Endometrial microvascular endothelial cells (primary cell): ENCODE results near the gene STXBP4. TPM values are rescaled to one million over a fixed set of nuclear protein-coding genes. Genes with fewer than 3 reads are reported as not detected.

ENCODE experiments used
- in situ Hi-C: cut with HindIII; loops from 2 replicates; pipeline ENCODE4 v1.10.0; 2017; ENCODE audit warnings: low sequenced_read_pairs, low pct_unique_long_range_greater_than_20kb; ENCODE audit errors: inconsistent ontology term
- total RNA-seq: library from RNA; depleted of rRNA; stranded (reverse); fragments of >200 nt; gene quantifications from one replicate; pipeline ENCODE4 v1.2.3, GENCODE V29; 2015; ENCODE audit errors: inconsistent ontology term

The STXBP4 gene
- total RNA-seq, 1 donor from 2014 or later = 7.6 TPM

GRCh38 chr17:54969658-54970572, 1.4 kb downstream of the STXBP4 start:
- in situ Hi-C loops = no loop called here

GRCh38 chr17:54971147-54971546, 2.6 kb downstream of the STXBP4 start:
- in situ Hi-C loops = no loop called here

GRCh38 chr17:54971901-54972300, 3.3 kb downstream of the STXBP4 start:
- in situ Hi-C loops = no loop called here

GRCh38 chr17:54972406-54973138, 4.0 kb downstream of the STXBP4 start:
- in situ Hi-C loops = no loop called here

GRCh38 chr17:54974759-54975158, 6.2 kb downstream of the STXBP4 start:
- in situ Hi-C loops = no loop called here

- in situ Hi-C loops = no loop called here
Observed at GRCh38 chr17:54976316-54976715, 7.8 kb downstream of the STXBP4 start.

- in situ Hi-C loops = no loop called here
Observed at GRCh38 chr17:54977744-54978143, 9.2 kb downstream of the STXBP4 start.

- in situ Hi-C loops = no loop called here
Observed at GRCh38 chr17:54979657-54980056, 11.1 kb downstream of the STXBP4 start.

GRCh38 chr17:54980375-54980774, 11.8 kb downstream of the STXBP4 start:
- in situ Hi-C loops = no loop called here

- in situ Hi-C loops = no loop called here
Observed at GRCh38 chr17:54982399-54982798, 13.8 kb downstream of the STXBP4 start.

GRCh38 chr17:54983260-54983659, 14.7 kb downstream of the STXBP4 start:
- in situ Hi-C loops = no loop called here

GRCh38 chr17:54985476-54985875, 16.9 kb downstream of the STXBP4 start:
- in situ Hi-C loops = no loop called here

GRCh38 chr17:54990118-54990517, 21.6 kb downstream of the STXBP4 start:
- in situ Hi-C loops = no loop called here

- in situ Hi-C loops = no loop called here
Observed at GRCh38 chr17:54991567-54991966, 23.0 kb downstream of the STXBP4 start.

GRCh38 chr17:54992797-54993639, 24.5 kb downstream of the STXBP4 start:
- in situ Hi-C loops = no loop called here

GRCh38 chr17:54996441-54996840, 27.9 kb downstream of the STXBP4 start:
- in situ Hi-C loops = no loop called here

- in situ Hi-C loops = no loop called here
Observed at GRCh38 chr17:55002458-55002857, 33.9 kb downstream of the STXBP4 start.

- in situ Hi-C loops = no loop called here
Observed at GRCh38 chr17:55004484-55004883, 35.9 kb downstream of the STXBP4 start.

- in situ Hi-C loops = no loop called here
Observed at GRCh38 chr17:55005520-55005919, 37.0 kb downstream of the STXBP4 start.
